ENCODE data around the gene TGM1.

Gene TGM1

GRCh38 chr14:24284501-24285035 lies 21.6 kb upstream of the TGM1 start:
- CTCF ChIA-PET: interaction anchor here (1.5 to 7.7 kb wide), 4 partner anchors 10 to 23 kb away, joined by 6 to 63 read pairs (median 10); partner anchors contain the start of genes CIDEB and RABGGTA
- POLR2A ChIA-PET: no interaction called here

GRCh38 chr14:24283796-24284460 lies 21.0 kb upstream of the TGM1 start:
- DNase-seq (ENCODE audit: low read depth, low spot score): no peak
- POLR2A ChIA-PET: interaction anchor here (1.3 kb wide), 1 partner anchor 13 kb away, joined by 3 read pairs; the partner anchor contains the start of gene RABGGTA
- CTCF ChIA-PET: interaction anchor here (1.5 to 7.7 kb wide), 7 partner anchors 9 to 42 kb away, joined by 6 to 63 read pairs (median 12); partner anchors contain the start of genes CIDEB, RABGGTA and TINF2
- TF ChIP-seq, protein P1, sequence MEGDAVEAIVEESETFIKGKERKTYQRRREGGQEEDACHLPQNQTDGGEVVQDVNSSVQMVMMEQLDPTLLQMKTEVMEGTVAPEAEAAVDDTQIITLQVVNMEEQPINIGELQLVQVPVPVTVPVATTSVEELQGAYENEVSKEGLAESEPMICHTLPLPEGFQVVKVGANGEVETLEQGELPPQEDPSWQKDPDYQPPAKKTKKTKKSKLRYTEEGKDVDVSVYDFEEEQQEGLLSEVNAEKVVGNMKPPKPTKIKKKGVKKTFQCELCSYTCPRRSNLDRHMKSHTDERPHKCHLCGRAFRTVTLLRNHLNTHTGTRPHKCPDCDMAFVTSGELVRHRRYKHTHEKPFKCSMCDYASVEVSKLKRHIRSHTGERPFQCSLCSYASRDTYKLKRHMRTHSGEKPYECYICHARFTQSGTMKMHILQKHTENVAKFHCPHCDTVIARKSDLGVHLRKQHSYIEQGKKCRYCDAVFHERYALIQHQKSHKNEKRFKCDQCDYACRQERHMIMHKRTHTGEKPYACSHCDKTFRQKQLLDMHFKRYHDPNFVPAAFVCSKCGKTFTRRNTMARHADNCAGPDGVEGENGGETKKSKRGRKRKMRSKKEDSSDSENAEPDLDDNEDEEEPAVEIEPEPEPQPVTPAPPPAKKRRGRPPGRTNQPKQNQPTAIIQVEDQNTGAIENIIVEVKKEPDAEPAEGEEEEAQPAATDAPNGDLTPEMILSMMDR (IDR thresholded peaks at IDR 0.05; ENCODE audit: insufficient read depth, low read length, missing control alignments): no peak
- H3K4me3 ChIP-seq (ENCODE audit: low read depth, low read length): no peak overlapping the region

More at GRCh38 chr14:24284501-24285035, 21.6 kb upstream of the TGM1 start:
- DNase-seq (ENCODE audit: low read depth, low spot score): no peak
- TF ChIP-seq, protein P1 (IDR thresholded peaks at IDR 0.05; ENCODE audit: insufficient read depth, low read length, missing control alignments): no peak
- H3K4me3 ChIP-seq (ENCODE audit: low read depth, low read length): no peak overlapping the region

- CTCF ChIA-PET: interaction anchor here (0.9 to 7.7 kb wide), 6 partner anchors 10 to 150 kb away, joined by 3 to 63 read pairs (median 10); partner anchors contain the start of genes RABGGTA and TINF2
- TF ChIP-seq, protein P1 (IDR thresholded peaks at IDR 0.05; ENCODE audit: insufficient read depth, low read length, missing control alignments): no peak
- no peak for DNase-seq (ENCODE audit: low read depth, low spot score)
- POLR2A ChIA-PET: interaction anchor here (1.3 kb wide), 1 partner anchor 12 kb away, joined by 3 read pairs; the partner anchor contains the start of gene RABGGTA
- no peak overlapping the region for H3K4me3 ChIP-seq (ENCODE audit: low read depth, low read length)
Measured at GRCh38 chr14:24282736-24283135, 19.8 kb upstream of the TGM1 start.

- CTCF ChIA-PET: interaction anchor here (1.9 to 7.7 kb wide), 4 partner anchors 11 to 40 kb away, joined by 6 to 63 read pairs (median 20); partner anchors contain the start of genes RABGGTA and TINF2
- no peak overlapping the region for H3K4me3 ChIP-seq (ENCODE audit: low read depth, low read length)
- DNase-seq (ENCODE audit: low read depth, low spot score): no peak
- TF ChIP-seq, protein P1 (IDR thresholded peaks at IDR 0.05; ENCODE audit: insufficient read depth, low read length, missing control alignments): no peak
- POLR2A ChIA-PET: no interaction called here
Measured at GRCh38 chr14:24281636-24282035, 18.7 kb upstream of the TGM1 start.

GRCh38 chr14:24280797-24281460 lies 18.0 kb upstream of the TGM1 start:
- TF ChIP-seq, protein P1 (IDR thresholded peaks at IDR 0.05; ENCODE audit: insufficient read depth, low read length, missing control alignments): no peak
- POLR2A ChIA-PET: interaction anchor here (1.1 kb wide), 1 partner anchor 10 kb away, joined by 4 read pairs; the partner anchor contains the start of gene RABGGTA
- H3K4me3 ChIP-seq (ENCODE audit: low read depth, low read length): no peak overlapping the region
- no peak for DNase-seq (ENCODE audit: low read depth, low spot score)
- CTCF ChIA-PET: interaction anchor here (0.7 to 7.7 kb wide), 7 partner anchors 10 to 65 kb away, joined by 3 to 63 read pairs (median 13); partner anchors contain the start of genes CIDEB, MDP1 and RABGGTA

Data from AG04449 (cell line).